Body of pancreas (tissue), 4 donors: Measurements from ENCODE around the gene KCTD15. TPM values are rescaled to one million over a fixed set of nuclear protein-coding genes. Genes with fewer than 3 reads are reported as not detected.
"Not testable (repeated sequence)": the region's sequence is repeated elsewhere in the genome, so short reads cannot be mapped to it uniquely, and the experiment has no call there.

ENCODE experiments used
- ATAC-seq: fragments of 150-250 bp; one replicate; pipeline ENCODE4 v1.9.1; 2016
- DNase-seq, 4 donors: peaks; one replicate each; pipeline ENCODE4 v3.0.0-alpha.2; 2019
- H3K27ac ChIP-seq, 4 donors: fragments of 200-600 bp; sonication (generic); 1 replicate in 3 of 4; 2 replicates in 1 of 4; pipeline versions ENCODE4 v1.5.1 to v1.6.1; 2016 to 2019; ENCODE audit warnings: mild to moderate bottlenecking in 1 of 4, mixed read lengths in 1 of 4, moderate library complexity in 1 of 4
- H3K27me3 ChIP-seq, 2 donors: fragments of 200-600 bp; sonication (generic); one replicate each; pipeline ENCODE4 v1.6.0; 2016; ENCODE audit warnings: mild to moderate bottlenecking in 1 of 2
- H3K36me3 ChIP-seq, 2 donors: fragments of 200-600 bp; sonication (generic); replicated peaks in 1 of 2; 2 replicates each; pipeline ENCODE4 v1.5.1; 2016; ENCODE audit warnings: low read depth in 2 of 2; ENCODE audit not compliant: insufficient read depth in 1 of 2
- H3K4me1 ChIP-seq: fragments of 200-600 bp; sonication (generic); one replicate; pipeline ENCODE4 v1.6.0; 2016
- H3K4me3 ChIP-seq, 2 donors: fragments of 200-600 bp; sonication (generic); 1 replicate in 1 of 2; 2 replicates in 1 of 2; pipeline ENCODE4 v1.5.1; 2016 to 2019
- H3K9me3 ChIP-seq, 3 donors: fragments of 200-600 bp; sonication (generic); 1 replicate in 2 of 3; 2 replicates in 1 of 3; pipeline ENCODE4 v1.5.1; 2016
- POLR2A ChIP-seq, 3 donors: fragments of 450-650 bp; IDR thresholded peaks; one replicate each; pipeline ENCODE4 v1.6.1; 2016; ENCODE audit warnings: antibody characterized with exemption in 3 of 3, mild to moderate bottlenecking in 2 of 3
- WGBS, 2 donors: methylation state at CpG; one replicate each; pipeline ENCODE4 v1.1.5; 2017; 5-methylcytosine and 5-hydroxymethylcytosine counted together
- intact Hi-C: fragments of 100-400 bp; cut with DNase I; formaldehyde crosslinking; loops from one replicate; pipeline ENCODE4 v1.15.1; 2023
- total RNA-seq, 2 donors: library from RNA; depleted of rRNA; stranded (reverse); fragments of >200 nt; gene quantifications; one replicate each; pipeline ENCODE4 v1.1.0, GENCODE V29; 2016
- TF ChIP-seq, protein P1 (sequence below), 7 experiments: fragments of 450-650 bp in 4 of 7; fragments of 200-600 bp in 3 of 7; sonication (generic) in 3 of 7; IDR thresholded peaks; one replicate each; pipeline ENCODE4 v1.5.1; 2016 to 2019; ENCODE audit warnings: antibody characterized with exemption in 7 of 7

KCTD15 gene
- total RNA-seq, 2 donors from 2014 or later: 31.6 to 52.1 TPM

DNA sequence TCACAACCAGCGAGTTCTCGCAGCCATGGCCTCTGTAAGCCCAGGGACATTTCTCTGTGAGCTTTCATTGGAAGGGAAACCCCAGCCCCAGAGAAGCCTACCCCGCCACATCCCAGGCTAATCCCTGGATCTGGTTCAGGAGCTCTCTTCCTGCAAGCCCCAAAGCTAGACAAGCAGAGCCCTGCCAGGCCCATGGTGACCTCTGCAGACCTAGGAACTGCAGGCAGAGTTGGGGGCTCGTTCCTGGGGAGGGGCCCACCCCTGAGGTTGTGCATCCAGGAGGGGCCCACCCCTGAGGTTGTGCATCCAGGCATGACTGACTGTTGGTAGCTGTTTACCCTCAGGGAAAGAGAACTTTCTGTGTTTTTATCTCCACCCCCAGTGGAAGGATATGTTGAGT lies 21.7 kb downstream of the KCTD15 start:
- ATAC-seq: no peak
- no peak overlapping the region for H3K4me3 ChIP-seq
- WGBS, 2 donors: 90 to 92% methylated on average over 2 to 4 of the region's 4 CpGs
- no peaks in the 10 kb centered on the region for H3K9me3 ChIP-seq
- no peak overlapping the region for H3K27ac ChIP-seq
- intact Hi-C loops: no loop called here
- peaks cover 14% of the 10 kb centered on the region for H3K4me1 ChIP-seq
- no peaks in the 10 kb centered on the region for H3K36me3 ChIP-seq
- no peak for TF ChIP-seq POLR2A (IDR thresholded peaks at IDR 0.05)
- TF ChIP-seq, protein P1, sequence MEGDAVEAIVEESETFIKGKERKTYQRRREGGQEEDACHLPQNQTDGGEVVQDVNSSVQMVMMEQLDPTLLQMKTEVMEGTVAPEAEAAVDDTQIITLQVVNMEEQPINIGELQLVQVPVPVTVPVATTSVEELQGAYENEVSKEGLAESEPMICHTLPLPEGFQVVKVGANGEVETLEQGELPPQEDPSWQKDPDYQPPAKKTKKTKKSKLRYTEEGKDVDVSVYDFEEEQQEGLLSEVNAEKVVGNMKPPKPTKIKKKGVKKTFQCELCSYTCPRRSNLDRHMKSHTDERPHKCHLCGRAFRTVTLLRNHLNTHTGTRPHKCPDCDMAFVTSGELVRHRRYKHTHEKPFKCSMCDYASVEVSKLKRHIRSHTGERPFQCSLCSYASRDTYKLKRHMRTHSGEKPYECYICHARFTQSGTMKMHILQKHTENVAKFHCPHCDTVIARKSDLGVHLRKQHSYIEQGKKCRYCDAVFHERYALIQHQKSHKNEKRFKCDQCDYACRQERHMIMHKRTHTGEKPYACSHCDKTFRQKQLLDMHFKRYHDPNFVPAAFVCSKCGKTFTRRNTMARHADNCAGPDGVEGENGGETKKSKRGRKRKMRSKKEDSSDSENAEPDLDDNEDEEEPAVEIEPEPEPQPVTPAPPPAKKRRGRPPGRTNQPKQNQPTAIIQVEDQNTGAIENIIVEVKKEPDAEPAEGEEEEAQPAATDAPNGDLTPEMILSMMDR (IDR thresholded peaks at IDR 0.05): no peak
- H3K27me3 ChIP-seq: no peaks in the 10 kb centered on the region
- no peak for DNase-seq

DNA sequence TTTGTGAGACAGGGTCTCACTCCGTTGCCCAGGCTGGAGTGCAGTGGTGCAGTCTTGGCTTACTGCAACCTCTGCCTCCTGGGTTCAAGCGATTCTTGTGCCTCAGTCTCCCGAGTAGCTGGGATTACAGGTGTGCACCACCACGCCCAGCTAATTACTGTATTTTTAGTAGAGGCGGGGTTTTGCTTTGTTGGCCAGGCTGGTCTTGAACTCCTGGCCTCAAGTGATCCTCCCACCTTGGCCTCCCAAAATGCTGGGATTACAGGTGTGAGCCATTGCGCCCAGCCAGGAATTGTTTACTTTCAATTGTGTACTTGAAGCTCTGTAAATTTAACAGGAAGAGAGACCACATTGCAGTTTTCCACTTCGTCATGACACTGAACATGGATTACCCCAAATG lies 22.4 kb downstream of the KCTD15 start:
- intact Hi-C loops, H3K9me3 ChIP-seq, H3K27me3 ChIP-seq, DNase-seq, H3K4me3 ChIP-seq, H3K27ac ChIP-seq, H3K36me3 ChIP-seq, ATAC-seq: not testable (repeated sequence)
- 88 to 93% methylated on average over 7 of the region's 7 CpGs for WGBS, 2 donors
- peaks cover 14% of the 10 kb centered on the region for H3K4me1 ChIP-seq

DNA sequence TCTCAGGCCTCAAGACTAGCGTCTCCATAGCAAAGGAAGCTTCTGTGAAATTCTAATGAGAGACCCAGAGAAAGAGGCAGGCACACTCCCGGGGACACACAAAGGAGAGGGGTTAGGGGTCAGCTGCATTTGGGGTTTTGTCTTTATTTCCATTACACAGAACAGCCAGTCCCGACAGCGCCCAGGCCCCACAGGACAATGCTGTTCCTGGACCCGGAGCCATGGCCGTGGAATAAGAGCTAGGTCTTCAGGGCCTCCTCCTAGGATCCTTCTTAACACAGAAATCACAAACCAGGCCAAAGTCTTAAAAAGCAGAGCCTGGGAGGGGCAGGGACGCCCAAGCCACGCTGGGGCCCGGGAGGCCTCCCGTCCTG lies 22.8 kb downstream of the KCTD15 start:
- intact Hi-C loops: no loop called here
- ATAC-seq: no peak
- Histone ChIP-seq H3K27me3 (no peaks in the 10 kb centered on the region), H3K4me3 (no peak overlapping the region), H3K27ac (peak overlapping the region in 2 of 4 donors; percentile 1 to 53), H3K4me1 (peaks cover 14% of the 10 kb centered on the region), H3K9me3 (no peaks in the 10 kb centered on the region), H3K36me3 (no peaks in the 10 kb centered on the region)
- TF ChIP-seq, protein P1 (IDR thresholded peaks at IDR 0.05): no peak
- no peak for TF ChIP-seq POLR2A (IDR thresholded peaks at IDR 0.05)
- no peak for DNase-seq
- WGBS, 2 donors: 47 to 55% methylated on average over 8 to 10 of the region's 10 CpGs

DNA sequence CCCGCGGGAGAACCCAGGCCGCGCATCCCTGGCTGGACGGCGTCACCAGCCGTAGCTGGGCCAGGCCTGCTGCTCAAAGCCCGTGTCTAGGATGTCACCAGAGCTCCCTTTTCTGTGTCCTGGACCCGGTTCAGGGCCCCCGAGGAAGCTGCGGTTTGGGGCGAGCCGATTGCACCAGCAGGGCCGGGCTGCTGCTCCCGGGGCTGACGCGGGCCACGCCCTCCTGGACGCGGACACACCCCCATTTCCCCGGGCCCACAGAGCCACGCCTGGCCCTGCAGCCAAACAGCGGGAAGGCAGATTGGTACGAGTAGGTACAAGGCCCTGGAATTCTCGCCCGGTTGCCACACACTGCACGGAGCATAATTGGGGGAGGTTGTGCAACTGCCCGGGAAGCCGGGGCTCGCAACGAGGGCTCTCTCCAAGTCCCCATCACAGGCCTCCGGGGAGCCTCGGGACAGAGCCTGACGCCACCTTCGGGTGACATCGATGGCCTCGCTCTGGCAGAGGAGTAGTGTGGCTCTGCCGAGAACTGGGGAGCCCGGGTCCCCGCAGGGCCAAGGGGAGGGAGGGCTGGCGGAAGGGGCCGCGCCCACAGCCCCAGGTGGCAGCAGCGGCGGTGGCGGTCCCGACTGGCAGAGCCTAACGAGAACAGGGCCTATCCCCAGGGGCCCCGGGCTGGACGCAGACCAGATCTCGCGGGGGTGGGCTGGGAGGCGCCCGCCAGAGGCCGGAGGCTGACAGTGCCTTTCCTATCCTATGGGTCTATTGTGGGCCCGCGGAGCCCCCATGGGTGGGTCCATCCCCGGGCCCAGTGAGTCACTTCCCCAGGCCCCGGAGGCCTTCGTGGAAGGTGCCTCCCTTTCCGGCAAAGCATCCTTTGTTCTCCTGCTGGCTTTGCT lies 23.5 kb downstream of the KCTD15 start:
- H3K9me3 ChIP-seq: no peaks in the 10 kb centered on the region
- WGBS, 2 donors: 15 to 28% methylated on average over 13 to 61 of the region's 61 CpGs
- peak in 1 of 3 donors; percentile 23 for TF ChIP-seq POLR2A (IDR thresholded peaks at IDR 0.05)
- TF ChIP-seq, protein P1 (IDR thresholded peaks at IDR 0.05): peak in 2 of 7 experiments; percentile 2 to 4
- no peak overlapping the region for H3K4me3 ChIP-seq
- ATAC-seq (peak; percentile 79), DNase-seq (peak; percentile 67 to 79 (median 76))
- H3K4me1 ChIP-seq: peaks cover 14% of the 10 kb centered on the region
- H3K27me3 ChIP-seq: no peaks in the 10 kb centered on the region
- H3K36me3 ChIP-seq: no peaks in the 10 kb centered on the region
- intact Hi-C loops: no loop called here
- peak overlapping the region in 3 of 4 donors; percentile 1 to 53 (median 51) for H3K27ac ChIP-seq

DNA sequence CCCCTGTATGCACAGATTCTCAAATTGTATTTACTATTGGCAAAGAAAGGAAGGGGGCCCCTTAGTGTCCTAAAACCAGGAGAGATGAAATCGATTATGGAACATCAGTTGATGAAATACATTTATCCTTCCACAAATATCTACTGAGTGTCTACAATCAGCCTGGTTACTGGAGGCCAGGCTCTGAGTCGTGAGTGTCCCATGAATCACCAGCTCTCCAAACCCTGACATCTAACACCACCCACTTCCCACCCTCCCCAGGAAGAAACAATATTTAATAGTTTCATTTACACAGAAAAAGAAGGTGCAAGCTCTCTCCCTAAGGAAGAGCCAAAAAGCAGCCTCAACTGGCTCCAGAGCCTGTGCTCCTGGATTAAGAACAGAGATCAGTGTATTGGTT lies 25.2 kb downstream of the KCTD15 start:
- H3K27ac ChIP-seq: no peak overlapping the region
- TF ChIP-seq, protein P1 (IDR thresholded peaks at IDR 0.05): no peak
- no peak for TF ChIP-seq POLR2A (IDR thresholded peaks at IDR 0.05)
- H3K4me3 ChIP-seq: no peak overlapping the region
- peaks cover 14% of the 10 kb centered on the region for H3K4me1 ChIP-seq
- no peaks in the 10 kb centered on the region for H3K27me3 ChIP-seq
- no peaks in the 10 kb centered on the region for H3K9me3 ChIP-seq
- no peak for ATAC-seq
- DNase-seq: no peak
- WGBS, 2 donors: 69 to 75% methylated on average over 2 of the region's 2 CpGs
- intact Hi-C loops: no loop called here
- no peaks in the 10 kb centered on the region for H3K36me3 ChIP-seq
